ENCODE measurements around the gene GABRR2.

The GABRR2 gene

GRCh38 chr6:89335164-89335563, 20.1 kb upstream of the GABRR2 start:
- no peak for TF ChIP-seq CTCF (IDR thresholded peaks at IDR 0.05; ENCODE audit: low read depth, low read length, missing control alignments)
- no peak for DNase-seq (ENCODE audit: low read depth)
- H3K4me3 ChIP-seq (ENCODE audit: low read depth, low read length), result no peak overlapping the region
- in situ Hi-C loops (cut with HindIII; ENCODE audit: low sequenced_read_pairs), result no loop called here

GRCh38 chr6:89330910-89331309, 15.8 kb upstream of the GABRR2 start:
- in situ Hi-C loops (cut with HindIII; ENCODE audit: low sequenced_read_pairs), result no loop called here
- no peak for TF ChIP-seq CTCF (IDR thresholded peaks at IDR 0.05; ENCODE audit: low read depth, low read length, missing control alignments)
- no peak overlapping the region for H3K4me3 ChIP-seq (ENCODE audit: low read depth, low read length)

GRCh38 chr6:89328976-89329375, 13.9 kb upstream of the GABRR2 start:
- H3K4me3 ChIP-seq (ENCODE audit: low read depth, low read length), result no peak overlapping the region
- TF ChIP-seq CTCF (IDR thresholded peaks at IDR 0.05; ENCODE audit: low read depth, low read length, missing control alignments), result no peak
- no peak for DNase-seq (ENCODE audit: low read depth)
- in situ Hi-C loops (cut with HindIII; ENCODE audit: low sequenced_read_pairs), result no loop called here

More at GRCh38 chr6:89330910-89331309, 15.8 kb upstream of the GABRR2 start:
- DNase-seq (ENCODE audit: low read depth), result no peak

- TF ChIP-seq CTCF (IDR thresholded peaks at IDR 0.05; ENCODE audit: low read depth, low read length, missing control alignments), result no peak
- H3K4me3 ChIP-seq (ENCODE audit: low read depth, low read length), result no peak overlapping the region
- in situ Hi-C loops (cut with HindIII; ENCODE audit: low sequenced_read_pairs), result no loop called here
- DNase-seq (ENCODE audit: low read depth), result no peak
Observed at GRCh38 chr6:89324304-89324703, 9.2 kb upstream of the GABRR2 start.

GRCh38 chr6:89323511-89323971, 8.4 kb upstream of the GABRR2 start:
- no peak for TF ChIP-seq CTCF (IDR thresholded peaks at IDR 0.05; ENCODE audit: low read depth, low read length, missing control alignments)
- DNase-seq (ENCODE audit: low read depth), result no peak
- in situ Hi-C loops (cut with HindIII; ENCODE audit: low sequenced_read_pairs), result no loop called here
- no peak overlapping the region for H3K4me3 ChIP-seq (ENCODE audit: low read depth, low read length)

- in situ Hi-C loops (cut with HindIII; ENCODE audit: low sequenced_read_pairs), result no loop called here
- TF ChIP-seq CTCF (IDR thresholded peaks at IDR 0.05; ENCODE audit: low read depth, low read length, missing control alignments), result no peak
- no peak for DNase-seq (ENCODE audit: low read depth)
- no peak overlapping the region for H3K4me3 ChIP-seq (ENCODE audit: low read depth, low read length)
Observed at GRCh38 chr6:89321131-89321970, 6.3 kb upstream of the GABRR2 start.
